Amniotic epithelial cell (primary cell): ENCODE data around the gene ADAM10.

Experiments used
- DNase-seq: peaks from one replicate; pipeline ENCODE4 v3.0.0-alpha.2; 2010; ENCODE audit warnings: low read depth

Gene ADAM10

GRCh38 chr15:58716027-58716426, 33.5 kb downstream of the ADAM10 start:
- no peak for DNase-seq

- no peak for DNase-seq
Measured at GRCh38 chr15:58715266-58715917, 34.1 kb downstream of the ADAM10 start.

DNA sequence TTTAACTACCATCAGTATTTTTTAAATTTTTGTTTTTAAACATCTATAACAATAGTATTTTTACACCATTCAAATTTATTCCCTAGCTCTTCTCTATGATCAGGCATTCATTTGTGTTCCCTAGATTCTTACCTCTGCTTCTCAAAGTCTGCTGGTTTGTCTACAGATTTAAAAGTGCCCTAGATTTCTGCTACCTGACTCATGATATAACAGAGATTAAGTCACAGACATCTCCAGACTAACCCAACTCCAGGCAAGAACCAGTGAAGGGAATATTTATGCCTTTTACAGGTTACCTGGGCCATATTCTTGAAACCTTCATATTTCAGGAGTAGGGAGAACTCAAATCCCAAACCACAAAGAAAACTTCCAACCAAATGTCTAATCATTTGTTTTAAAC, 38.8 kb downstream of the ADAM10 start:
- DNase-seq: peak; percentile 50

DNA sequence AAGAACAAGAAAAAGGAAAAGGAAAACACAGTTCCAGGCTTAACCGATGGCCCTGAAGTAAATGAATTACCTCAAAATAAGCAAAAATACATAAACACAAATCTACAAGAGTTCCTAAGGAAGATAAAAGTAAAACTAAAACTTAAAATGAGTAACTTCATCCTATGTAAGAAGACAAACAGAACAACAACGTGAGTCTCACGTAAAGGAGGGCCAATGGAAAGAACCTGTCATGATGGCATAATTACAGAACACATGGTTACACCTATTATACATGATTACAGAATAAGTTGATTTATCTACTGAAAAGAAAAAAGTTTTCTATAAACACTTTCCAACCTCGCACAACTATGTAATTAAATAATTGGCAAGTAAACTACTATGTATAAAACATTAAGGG, 42.1 kb downstream of the ADAM10 start:
- no peak for DNase-seq

DNA sequence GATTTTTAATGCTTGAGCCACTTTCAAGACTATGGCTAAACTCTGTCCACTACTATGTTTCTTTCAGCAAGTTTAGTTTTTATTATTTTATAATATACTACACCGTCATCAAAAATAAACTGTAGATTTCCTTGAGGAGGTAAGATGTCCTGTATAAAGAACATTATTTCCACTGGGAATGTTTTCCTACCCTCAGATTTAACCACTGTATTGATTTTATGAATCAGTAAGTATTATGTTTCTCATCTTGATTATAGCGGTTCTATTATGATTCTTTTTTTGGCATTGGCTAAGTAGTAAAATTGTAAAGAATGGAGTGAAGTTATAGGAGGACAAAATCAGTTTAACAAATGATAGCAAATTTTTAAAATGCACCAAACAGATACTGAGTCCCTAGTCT, 44.4 kb downstream of the ADAM10 start:
- no peak for DNase-seq

GRCh38 chr15:58704155-58704865, 45.2 kb downstream of the ADAM10 start:
- DNase-seq: peak; percentile 67

DNA sequence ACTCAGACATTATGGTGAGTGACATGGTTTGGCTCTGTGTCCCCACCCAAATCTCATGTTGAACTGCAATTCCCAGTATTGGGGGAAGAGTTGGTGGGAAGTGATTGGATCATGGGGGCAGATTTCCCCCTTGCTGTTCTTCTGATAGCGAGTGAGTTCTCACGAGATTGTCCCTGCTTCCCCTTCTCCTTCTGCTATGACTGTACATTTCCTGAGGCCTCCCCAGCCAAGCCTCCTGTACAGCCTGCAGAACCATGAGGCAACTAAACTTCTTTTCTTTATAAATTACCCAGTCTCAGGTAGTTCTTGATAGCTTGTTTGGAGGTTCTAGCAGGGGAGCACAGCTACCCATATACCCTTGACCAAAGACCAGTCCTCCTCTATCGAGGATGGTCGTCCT, 45.9 kb downstream of the ADAM10 start:
- DNase-seq: no peak

- no peak for DNase-seq
Measured at GRCh38 chr15:58702233-58702632, 47.3 kb downstream of the ADAM10 start.

GRCh38 chr15:58701376-58701775, 48.1 kb downstream of the ADAM10 start:
- DNase-seq: peak; percentile 39

DNA sequence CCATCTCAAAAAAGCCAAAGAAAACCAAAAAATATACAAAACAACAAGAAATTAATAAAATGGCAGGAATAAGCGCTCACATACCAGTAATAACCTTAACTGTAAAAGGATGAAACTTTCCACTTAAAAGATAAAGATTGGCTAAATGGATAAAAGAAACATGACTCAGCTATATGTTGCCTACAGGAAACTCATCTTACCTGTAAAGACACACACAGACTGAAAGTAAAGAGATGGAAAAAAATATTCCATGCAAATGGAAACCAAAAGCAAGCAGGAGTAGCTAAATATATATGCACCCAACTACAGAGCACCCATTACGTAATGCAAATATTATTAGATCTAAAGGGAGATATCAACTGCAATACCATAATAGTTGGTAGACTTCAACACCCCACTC, 49.7 kb downstream of the ADAM10 start:
- DNase-seq: no peak

- no peak for DNase-seq
Measured at GRCh38 chr15:58698887-58699641, 50.4 kb downstream of the ADAM10 start.

GRCh38 chr15:58697220-58697619, 52.3 kb downstream of the ADAM10 start:
- no peak for DNase-seq

DNA sequence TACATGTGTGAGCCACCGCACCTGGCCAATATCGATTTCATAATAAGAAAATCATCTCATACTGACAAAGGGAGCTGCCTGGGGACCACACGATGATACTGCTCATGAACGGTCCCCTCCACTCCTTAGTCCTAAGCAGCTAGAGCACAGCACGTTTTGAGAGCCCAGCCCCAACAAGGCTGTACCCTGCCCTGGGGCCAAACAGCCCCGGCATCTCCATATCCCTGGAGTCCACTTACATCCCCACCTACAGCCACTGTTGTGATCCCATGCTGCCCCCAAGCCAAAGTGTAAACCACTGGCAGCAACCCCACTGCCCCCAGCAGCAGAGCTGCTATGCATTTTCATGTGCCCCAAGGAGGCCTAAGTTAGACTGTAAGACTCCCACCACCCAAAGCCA, 52.8 kb downstream of the ADAM10 start:
- no peak for DNase-seq

DNA sequence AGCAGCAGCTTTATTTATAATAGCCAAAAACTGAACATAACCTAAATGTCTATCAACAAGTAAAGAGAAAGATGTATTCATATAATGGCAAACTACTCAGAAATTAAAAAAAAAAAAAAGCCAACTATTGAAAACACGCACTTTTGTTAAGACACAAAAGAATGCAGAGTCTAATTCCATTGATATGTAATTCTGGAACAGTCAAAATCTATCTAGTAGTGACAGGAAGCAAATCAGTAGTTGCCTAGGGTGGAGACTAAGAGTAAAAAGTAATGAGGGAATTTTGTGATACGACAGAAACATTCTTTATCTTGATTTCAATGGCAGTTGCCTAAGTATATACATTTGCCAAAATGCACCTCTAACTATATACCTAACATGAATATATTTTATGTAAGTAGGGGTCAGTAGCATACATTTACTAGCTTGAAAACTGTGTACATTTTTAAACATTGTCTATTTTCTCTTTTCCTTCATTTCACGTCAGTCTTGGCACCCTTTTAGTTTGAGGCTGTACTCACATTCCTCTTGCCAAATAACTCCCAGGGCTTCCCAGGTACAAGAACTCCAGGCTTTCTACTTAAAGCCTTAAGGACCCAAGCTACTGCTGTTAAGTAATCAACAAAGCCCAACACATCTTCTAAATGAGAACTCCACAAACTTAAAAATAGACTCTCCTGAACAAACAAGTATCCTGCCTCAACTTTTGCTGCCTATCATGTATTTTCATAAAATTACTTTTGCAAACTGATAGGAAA, 54.7 kb downstream of the ADAM10 start:
- no peak for DNase-seq

DNA sequence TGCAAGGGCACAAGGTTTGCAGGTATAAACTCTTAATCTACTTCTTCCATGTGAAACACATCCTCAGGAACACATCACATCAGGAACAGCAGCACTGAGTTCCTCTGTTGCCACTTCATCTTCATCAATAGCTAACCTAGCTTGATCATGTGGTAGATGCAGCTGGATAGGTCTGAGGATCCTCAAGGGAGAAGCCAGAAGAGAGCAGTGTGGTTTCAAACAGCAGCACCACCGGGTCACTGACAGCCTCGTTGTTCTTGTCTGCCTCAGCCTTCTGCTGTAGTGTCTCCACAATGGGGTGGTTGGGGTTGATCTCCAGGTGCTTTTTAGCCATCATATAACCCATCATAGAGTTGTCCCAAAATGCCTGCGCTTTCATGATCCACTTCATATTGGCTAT, 58.8 kb downstream of the ADAM10 start:
- no peak for DNase-seq

DNA sequence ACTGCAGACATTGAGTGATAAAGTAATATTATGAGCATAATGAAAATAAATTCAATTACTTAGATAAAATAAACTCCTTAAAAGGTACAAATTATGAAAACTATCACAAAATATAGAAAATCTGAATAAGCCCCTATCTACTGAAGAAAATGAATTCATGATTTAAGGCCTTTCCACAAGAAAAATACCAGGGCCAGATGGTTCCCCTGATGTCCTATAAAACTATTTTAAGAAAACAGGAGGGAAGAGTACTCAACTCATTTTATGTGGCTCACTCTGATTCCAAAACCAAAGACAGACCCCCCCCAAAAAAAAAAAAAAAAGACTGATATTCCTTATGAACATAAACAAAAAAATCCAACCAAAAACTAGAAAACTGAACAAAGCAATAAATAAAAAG, 59.9 kb downstream of the ADAM10 start:
- no peak for DNase-seq

GRCh38 chr15:58686286-58686685, 63.2 kb downstream of the ADAM10 start:
- DNase-seq: no peak

- DNase-seq: no peak
Measured at GRCh38 chr15:58684751-58685150, 64.8 kb downstream of the ADAM10 start.

GRCh38 chr15:58684036-58684710, 65.3 kb downstream of the ADAM10 start:
- DNase-seq: no peak

GRCh38 chr15:58682234-58682633, 67.3 kb downstream of the ADAM10 start:
- no peak for DNase-seq

DNA sequence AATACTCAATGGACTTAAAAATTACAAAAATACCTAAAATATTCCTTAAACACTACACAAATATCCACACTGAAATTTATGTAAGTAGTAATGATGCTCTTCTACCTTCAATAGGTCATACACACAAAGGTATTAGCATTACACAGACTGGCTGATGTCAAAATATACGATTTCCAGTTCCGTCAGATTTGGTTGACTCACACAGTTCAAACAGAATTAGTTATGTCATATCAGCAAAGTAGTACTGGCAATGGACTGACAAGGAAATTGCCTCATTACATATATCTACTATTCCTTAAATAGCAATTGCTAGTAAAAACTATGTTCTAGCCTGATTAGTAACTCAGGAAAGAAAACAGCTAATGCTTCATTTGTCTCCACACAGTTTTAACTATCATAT, 70.8 kb downstream of the ADAM10 start:
- DNase-seq: peak; percentile 75

DNA sequence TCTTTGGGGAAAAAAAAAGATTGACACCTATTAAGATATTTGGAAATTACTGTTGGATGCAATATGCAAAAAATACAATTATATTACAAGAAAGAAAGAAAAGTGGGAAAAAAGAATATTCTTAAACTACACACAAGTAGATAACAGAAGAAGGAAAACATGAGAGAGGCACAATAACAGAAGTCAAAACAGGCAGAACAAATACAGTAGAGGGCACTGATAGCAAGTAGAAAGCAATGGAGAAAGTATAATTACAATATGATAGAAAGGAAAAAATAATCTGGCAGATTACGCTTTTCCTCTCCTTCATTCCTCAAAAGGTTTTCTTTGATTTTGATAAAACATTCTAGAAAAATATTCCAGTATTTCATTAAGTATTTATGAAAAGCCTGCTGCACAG, 72.1 kb downstream of the ADAM10 start:
- no peak for DNase-seq
